DMS 273 (cell line): ENCODE data around the gene SERINC5.

Experiments used
- DNase-seq: peaks from one replicate; lab custom pipeline; 2025; ENCODE audit not compliant: unreplicated experiment; lab: John Stamatoyannopoulos, UW

SERINC5 gene

GRCh38 chr5:80255431-80255810 lies 427 bp downstream of the SERINC5 start:
- DNase-seq: peak; percentile 81

- DNase-seq: peak; percentile 32
Measured at GRCh38 chr5:80254767-80255430, 949 bp downstream of the SERINC5 start.

GRCh38 chr5:80251636-80252035 lies 4.2 kb downstream of the SERINC5 start:
- DNase-seq: no peak

- DNase-seq: no peak
Measured at GRCh38 chr5:80250801-80251200, 5.0 kb downstream of the SERINC5 start.

- DNase-seq: no peak
Measured at GRCh38 chr5:80249901-80250300, 5.9 kb downstream of the SERINC5 start.

GRCh38 chr5:80248378-80248777 lies 7.5 kb downstream of the SERINC5 start:
- DNase-seq: no peak

- peak; percentile 64 for DNase-seq
Measured at GRCh38 chr5:80246995-80247729, 8.7 kb downstream of the SERINC5 start.

GRCh38 chr5:80246001-80246758 lies 9.7 kb downstream of the SERINC5 start:
- DNase-seq: peak; percentile 15

GRCh38 chr5:80243567-80243966 lies 12.3 kb downstream of the SERINC5 start:
- no peak for DNase-seq

GRCh38 chr5:80242849-80243248 lies 13.0 kb downstream of the SERINC5 start:
- no peak for DNase-seq

- DNase-seq: no peak
Measured at GRCh38 chr5:80240368-80240986, 15.4 kb downstream of the SERINC5 start.

- no peak for DNase-seq
Measured at GRCh38 chr5:80239680-80240367, 16.0 kb downstream of the SERINC5 start.

GRCh38 chr5:80238778-80239679 lies 16.8 kb downstream of the SERINC5 start:
- peak; percentile 89 for DNase-seq

GRCh38 chr5:80238097-80238496 lies 17.8 kb downstream of the SERINC5 start:
- DNase-seq: no peak

- DNase-seq: no peak
Measured at GRCh38 chr5:80237243-80237642, 18.6 kb downstream of the SERINC5 start.

GRCh38 chr5:80234116-80234948 lies 21.5 kb downstream of the SERINC5 start:
- no peak for DNase-seq

GRCh38 chr5:80231693-80232092 lies 24.2 kb downstream of the SERINC5 start:
- DNase-seq: no peak

- DNase-seq: no peak
Measured at GRCh38 chr5:80231243-80231642, 24.6 kb downstream of the SERINC5 start.
